CD4-positive, alpha-beta memory T cell (primary cell): ENCODE results near the gene KLRC1. TPM values are rescaled to one million over a fixed set of nuclear protein-coding genes. Genes with fewer than 3 reads are reported as not detected.
A peak's percentile ranks its signal among the peaks of the same experiment; 100 is the strongest.
"Not testable (repeated sequence)": the region's sequence is repeated elsewhere in the genome, so short reads cannot be mapped to it uniquely, and the experiment has no call there.

ENCODE experiments used
- CTCF ChIA-PET: fragments of 350-600 bp; sonication (Branson Sonifier 250); formaldehyde crosslinking; loops from one replicate; lab custom pipeline; 2021; ENCODE audit warnings: inconsistent platforms; ENCODE audit not compliant: partially characterized antibody; lab: Charles Lee
- POLR2A ChIA-PET: fragments of 350-600 bp; sonication (Branson Sonifier 250); formaldehyde crosslinking; loops from one replicate; lab custom pipeline; 2021; ENCODE audit not compliant: partially characterized antibody; lab: Charles Lee
- DNase-seq, 5 donors: peaks; one replicate each; pipeline versions ENCODE4 v3.0.0 to v3.0.0-alpha.2; 2020 to 2022; ENCODE audit warnings: mixed read lengths in 1 of 5
- H3K27ac ChIP-seq: one replicate; pipeline ENCODE4 v1.7.0; 2013; ENCODE audit warnings: low read depth, low read length
- H3K27me3 ChIP-seq: 2 replicates; pipeline ENCODE4 v1.7.0; 2013; ENCODE audit warnings: mild to moderate bottlenecking, low read length, moderate library complexity; ENCODE audit not compliant: insufficient read depth
- H3K36me3 ChIP-seq: 2 replicates; pipeline ENCODE4 v1.7.0; 2013; ENCODE audit warnings: mild to moderate bottlenecking, low read length, moderate library complexity; ENCODE audit not compliant: insufficient read depth
- H3K4me1 ChIP-seq: 2 replicates; pipeline ENCODE4 v1.7.0; 2013; ENCODE audit warnings: mild to moderate bottlenecking, low read length, moderate library complexity; ENCODE audit not compliant: insufficient read depth
- H3K4me3 ChIP-seq, 2 donors: one replicate each; pipeline ENCODE4 v1.7.0; 2013; ENCODE audit warnings: low read length in 2 of 2, mild to moderate bottlenecking in 1 of 2
- H3K9me3 ChIP-seq, 2 donors: one replicate each; pipeline ENCODE4 v1.7.0; 2013; ENCODE audit warnings: low read length in 2 of 2, control low read depth in 1 of 2; ENCODE audit not compliant: control insufficient read depth in 1 of 2
- H3K27ac Mint-ChIP-seq, 7 donors: one replicate each; pipeline ENCODE4 v1.8.0; 2020 to 2021; ENCODE audit warnings: mixed read lengths in 7 of 7, mild to moderate bottlenecking in 6 of 7, inconsistent platforms in 3 of 7, moderate library complexity in 3 of 7
- H3K27me3 Mint-ChIP-seq, 2 donors: one replicate each; pipeline ENCODE4 v1.8.0; 2020 to 2021; ENCODE audit warnings: mixed read lengths in 2 of 2
- H3K36me3 Mint-ChIP-seq, 2 donors: one replicate each; pipeline ENCODE4 v1.8.0; 2020 to 2021; ENCODE audit warnings: mixed read lengths in 2 of 2, inconsistent platforms in 1 of 2, mild to moderate bottlenecking in 1 of 2
- H3K4me1 Mint-ChIP-seq, 4 donors: one replicate each; pipeline ENCODE4 v1.8.0; 2020 to 2021; ENCODE audit warnings: mixed read lengths in 4 of 4, mild to moderate bottlenecking in 1 of 4
- H3K4me3 Mint-ChIP-seq, 8 donors: one replicate each; pipeline ENCODE4 v1.8.0; 2020 to 2021; ENCODE audit warnings: mixed read lengths in 8 of 8, mild to moderate bottlenecking in 7 of 8, moderate library complexity in 6 of 8, inconsistent platforms in 3 of 8
- H3K9me3 Mint-ChIP-seq, 8 donors: one replicate each; pipeline ENCODE4 v1.8.0; 2020 to 2021; ENCODE audit warnings: mixed read lengths in 8 of 8, mild to moderate bottlenecking in 5 of 8, inconsistent platforms in 3 of 8, moderate library complexity in 1 of 8
- intact Hi-C: fragments of 100-400 bp; cut with micrococcal nuclease; formaldehyde crosslinking; loops from one replicate; pipeline ENCODE4 v1.15.1; 2023
- polyA plus RNA-seq, 2 donors: library from polyadenylated mRNA; unstranded; fragments of 300-500 nt; fragmentation: Illumina TruSeq; gene quantifications; one replicate each; pipeline ENCODE4 v1.2.3, GENCODE V29; 2021
- total RNA-seq, 2 experiments: library from RNA; stranded (reverse); gene quantifications; one replicate each; pipeline ENCODE4 v1.2.3, GENCODE V29; 2021

The KLRC1 gene
- total and polyA plus RNA-seq, 4 experiments from 2014 or later = not detected

DNA sequence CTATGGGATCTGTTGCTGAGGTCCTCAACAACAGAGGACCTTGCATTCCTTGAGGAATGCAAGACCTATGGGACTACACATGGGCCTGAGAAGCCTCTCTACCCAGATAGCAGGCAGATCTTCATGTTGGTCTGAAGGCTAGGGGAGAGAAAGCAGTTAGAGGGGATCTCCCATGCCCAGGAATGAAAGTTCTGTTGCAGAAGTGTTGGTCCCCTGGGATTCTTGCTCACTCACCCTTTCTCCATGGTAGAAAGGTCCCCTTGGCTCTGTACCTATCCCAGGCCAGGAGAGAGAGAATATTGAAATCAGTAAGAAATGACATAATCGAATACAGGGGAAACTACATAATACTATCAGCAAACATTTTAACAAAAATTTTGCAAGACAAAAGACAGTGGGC is 16.5 kb upstream of the KLRC1 start:
- no peak for DNase-seq
- POLR2A ChIA-PET = no interaction called here

GRCh38 chr12:10466311-10466710 is 13.1 kb upstream of the KLRC1 start:
- intact Hi-C loops = no loop called here
- peaks cover 26 to 34% of the 10 kb centered on the region in 2 donors for H3K27me3 Mint-ChIP-seq
- Histone ChIP-seq H3K4me3 (no peak overlapping the region), H3K27ac (no peak overlapping the region), H3K9me3 (no peaks in the 10 kb centered on the region), H3K4me1 (no peaks in the 10 kb centered on the region), H3K36me3 (no peaks in the 10 kb centered on the region), H3K27me3 (no peaks in the 10 kb centered on the region)
- POLR2A ChIA-PET = no interaction called here
- no peak overlapping the region for H3K4me3 Mint-ChIP-seq
- CTCF ChIA-PET = no interaction called here
- DNase-seq = no peak
- no peak overlapping the region for H3K27ac Mint-ChIP-seq
- H3K9me3 Mint-ChIP-seq = peaks cover 0 to 20% (median 3%) of the 10 kb centered on the region in 8 donors
- H3K4me1 Mint-ChIP-seq = no peaks in the 10 kb centered on the region
- H3K36me3 Mint-ChIP-seq = no peaks in the 10 kb centered on the region

More for the DNA sequence above, 16.5 kb upstream of the KLRC1 start:
- no peak overlapping the region for H3K4me3 Mint-ChIP-seq
- peaks cover 0 to 9% (median 5%) of the 10 kb centered on the region in 8 donors for H3K9me3 Mint-ChIP-seq
- intact Hi-C loops = no loop called here
- no peaks in the 10 kb centered on the region for H3K4me1 ChIP-seq
- H3K4me1 Mint-ChIP-seq = no peaks in the 10 kb centered on the region
- no peak overlapping the region for H3K27ac Mint-ChIP-seq
- H3K9me3 ChIP-seq = no peaks in the 10 kb centered on the region
- H3K27me3 ChIP-seq = no peaks in the 10 kb centered on the region
- no peak overlapping the region for H3K27ac ChIP-seq
- H3K36me3 Mint-ChIP-seq = no peaks in the 10 kb centered on the region
- H3K27me3 Mint-ChIP-seq = peaks cover 14 to 18% of the 10 kb centered on the region in 2 donors
- H3K4me3 ChIP-seq = no peak overlapping the region
- no peaks in the 10 kb centered on the region for H3K36me3 ChIP-seq
- CTCF ChIA-PET = no interaction called here

- POLR2A ChIA-PET = no interaction called here
- H3K36me3 Mint-ChIP-seq = peaks cover 0 to 4% of the 10 kb centered on the region in 2 donors
- intact Hi-C loops = no loop called here
These were observed 4.6 kb upstream of the KLRC1 start for GRCh38 chr12:10457760-10458159.

GRCh38 chr12:10456856-10457255 is 3.7 kb upstream of the KLRC1 start:
- Histone ChIP-seq H3K36me3 (no peaks in the 10 kb centered on the region), H3K27ac (no peak overlapping the region), H3K9me3 (peaks cover 0 to 11% of the 10 kb centered on the region in 2 donors), H3K4me3 (no peak overlapping the region), H3K4me1 (no peaks in the 10 kb centered on the region), H3K27me3 (no peaks in the 10 kb centered on the region)
- H3K4me3 Mint-ChIP-seq = no peak overlapping the region
- no peak for DNase-seq
- H3K9me3 Mint-ChIP-seq = peaks cover 13 to 53% (median 27%) of the 10 kb centered on the region in 8 donors
- peaks cover 0 to 4% of the 10 kb centered on the region in 2 donors for H3K36me3 Mint-ChIP-seq
- intact Hi-C loops = no loop called here
- ChIA-PET POLR2A (no interaction called here), CTCF (no interaction called here)
- H3K27ac Mint-ChIP-seq = no peak overlapping the region
- no peaks in the 10 kb centered on the region for H3K4me1 Mint-ChIP-seq
- peaks cover 2% of the 10 kb centered on the region in 2 donors for H3K27me3 Mint-ChIP-seq

More at GRCh38 chr12:10457760-10458159, 4.6 kb upstream of the KLRC1 start:
- H3K27me3 Mint-ChIP-seq = peaks cover 3 to 6% of the 10 kb centered on the region in 2 donors
- Histone ChIP-seq H3K27ac (no peak overlapping the region), H3K4me1 (no peaks in the 10 kb centered on the region), H3K4me3 (no peak overlapping the region), H3K9me3 (peaks cover 0 to 11% of the 10 kb centered on the region in 2 donors), H3K36me3 (no peaks in the 10 kb centered on the region), H3K27me3 (no peaks in the 10 kb centered on the region)
- peaks cover 14 to 55% (median 28%) of the 10 kb centered on the region in 8 donors for H3K9me3 Mint-ChIP-seq
- CTCF ChIA-PET = no interaction called here
- H3K27ac Mint-ChIP-seq = no peak overlapping the region
- H3K4me1 Mint-ChIP-seq = no peaks in the 10 kb centered on the region
- DNase-seq = no peak
- H3K4me3 Mint-ChIP-seq = no peak overlapping the region

GRCh38 chr12:10455766-10456165 is 2.6 kb upstream of the KLRC1 start:
- no peak for DNase-seq
- H3K4me3 ChIP-seq = no peak overlapping the region
- peaks cover 13 to 50% (median 26%) of the 10 kb centered on the region in 8 donors for H3K9me3 Mint-ChIP-seq
- H3K36me3 ChIP-seq = no peaks in the 10 kb centered on the region
- no peaks in the 10 kb centered on the region for H3K4me1 ChIP-seq
- H3K27me3 Mint-ChIP-seq = no peaks in the 10 kb centered on the region
- intact Hi-C loops = no loop called here
- POLR2A ChIA-PET = no interaction called here
- no peaks in the 10 kb centered on the region for H3K4me1 Mint-ChIP-seq
- peaks cover 0 to 4% of the 10 kb centered on the region in 2 donors for H3K36me3 Mint-ChIP-seq
- CTCF ChIA-PET = no interaction called here
- H3K27ac Mint-ChIP-seq = no peak overlapping the region
- H3K27me3 ChIP-seq = no peaks in the 10 kb centered on the region
- no peak overlapping the region for H3K27ac ChIP-seq
- no peak overlapping the region for H3K4me3 Mint-ChIP-seq
- H3K9me3 ChIP-seq = peaks cover 0 to 11% of the 10 kb centered on the region in 2 donors

- no peaks in the 10 kb centered on the region for H3K36me3 ChIP-seq
- H3K27me3 Mint-ChIP-seq = no peaks in the 10 kb centered on the region
- H3K4me1 ChIP-seq = no peaks in the 10 kb centered on the region
- intact Hi-C loops = no loop called here
- H3K27me3 ChIP-seq = no peaks in the 10 kb centered on the region
- H3K4me3 ChIP-seq = no peak overlapping the region
- H3K27ac ChIP-seq = no peak overlapping the region
- no peak for DNase-seq
- ChIA-PET CTCF (no interaction called here), POLR2A (no interaction called here)
- peaks cover 13 to 41% (median 25%) of the 10 kb centered on the region in 8 donors for H3K9me3 Mint-ChIP-seq
- H3K9me3 ChIP-seq = peaks cover 0 to 11% of the 10 kb centered on the region in 2 donors
- no peak overlapping the region for H3K27ac Mint-ChIP-seq
- H3K4me3 Mint-ChIP-seq = no peak overlapping the region
- peaks cover 0 to 4% of the 10 kb centered on the region in 2 donors for H3K36me3 Mint-ChIP-seq
- H3K4me1 Mint-ChIP-seq = no peaks in the 10 kb centered on the region
These were observed 1.4 kb upstream of the KLRC1 start for GRCh38 chr12:10454531-10454930.

GRCh38 chr12:10448236-10448635 is 4.9 kb downstream of the KLRC1 start:
- ChIA-PET POLR2A (no interaction called here), CTCF (no interaction called here)
- H3K36me3 Mint-ChIP-seq = no peaks in the 10 kb centered on the region
- H3K9me3 Mint-ChIP-seq = no peaks in the 10 kb centered on the region
- no peaks in the 10 kb centered on the region for H3K4me1 Mint-ChIP-seq
- H3K36me3 ChIP-seq = no peaks in the 10 kb centered on the region
- no peaks in the 10 kb centered on the region for H3K27me3 ChIP-seq
- peak overlapping the region in 1 of 7 donors; percentile 1 for H3K27ac Mint-ChIP-seq
- H3K4me3 Mint-ChIP-seq = no peak overlapping the region
- no peak overlapping the region for H3K27ac ChIP-seq
- H3K9me3 ChIP-seq = no peaks in the 10 kb centered on the region
- H3K4me1 ChIP-seq = no peaks in the 10 kb centered on the region
- H3K27me3 Mint-ChIP-seq = peaks cover 0 to 4% of the 10 kb centered on the region in 2 donors
- intact Hi-C loops = no loop called here
- H3K4me3 ChIP-seq = no peak overlapping the region
- DNase-seq = no peak

- H3K36me3 ChIP-seq, DNase-seq, CTCF ChIA-PET, H3K36me3 Mint-ChIP-seq, H3K9me3 ChIP-seq, H3K27ac Mint-ChIP-seq, H3K27ac ChIP-seq, intact Hi-C loops, H3K4me3 Mint-ChIP-seq, H3K4me3 ChIP-seq, H3K4me1 ChIP-seq, H3K9me3 Mint-ChIP-seq, H3K27me3 Mint-ChIP-seq, POLR2A ChIA-PET, H3K27me3 ChIP-seq, H3K4me1 Mint-ChIP-seq: not testable (repeated sequence)
These were observed 7.1 kb downstream of the KLRC1 start for GRCh38 chr12:10446052-10446451.
